ENCODE measurements around the gene FBXL17.

Gene FBXL17

GRCh38 chr5:107861565-107861964, 520.3 kb downstream of the FBXL17 start:
- no peak for DNase-seq (ENCODE audit: low read depth in 2 of 2)

- no peak for DNase-seq (ENCODE audit: low read depth in 2 of 2)
Measured at GRCh38 chr5:107860044-107860443, 521.9 kb downstream of the FBXL17 start.

- DNase-seq (ENCODE audit: low read depth in 2 of 2), result no peak
Measured at GRCh38 chr5:107858788-107859187, 523.1 kb downstream of the FBXL17 start.

GRCh38 chr5:107858324-107858723, 523.6 kb downstream of the FBXL17 start:
- DNase-seq (ENCODE audit: low read depth in 2 of 2), result no peak

GRCh38 chr5:107857785-107858184, 524.1 kb downstream of the FBXL17 start:
- DNase-seq (ENCODE audit: low read depth in 2 of 2), result no peak

- no peak for DNase-seq (ENCODE audit: low read depth in 2 of 2)
Measured at GRCh38 chr5:107855171-107855570, 526.7 kb downstream of the FBXL17 start.

GRCh38 chr5:107853696-107854095, 528.2 kb downstream of the FBXL17 start:
- DNase-seq (ENCODE audit: low read depth in 2 of 2), result no peak

GRCh38 chr5:107853031-107853430, 528.9 kb downstream of the FBXL17 start:
- no peak for DNase-seq (ENCODE audit: low read depth in 2 of 2)

GRCh38 chr5:107849118-107849517, 532.8 kb downstream of the FBXL17 start:
- no peak for DNase-seq (ENCODE audit: low read depth in 2 of 2)

GRCh38 chr5:107840592-107840991, 541.3 kb downstream of the FBXL17 start:
- no peak for DNase-seq (ENCODE audit: low read depth in 2 of 2)

GRCh38 chr5:107840161-107840560, 541.7 kb downstream of the FBXL17 start:
- no peak for DNase-seq (ENCODE audit: low read depth in 2 of 2)

- DNase-seq (ENCODE audit: low read depth in 2 of 2), result no peak
Measured at GRCh38 chr5:107835096-107835495, 546.8 kb downstream of the FBXL17 start.

- DNase-seq (ENCODE audit: low read depth in 2 of 2), result no peak
Measured at GRCh38 chr5:107832746-107833145, 549.2 kb downstream of the FBXL17 start.

- no peak for DNase-seq (ENCODE audit: low read depth in 2 of 2)
Measured at GRCh38 chr5:107831612-107832395, 550.1 kb downstream of the FBXL17 start.

GRCh38 chr5:107830750-107831149, 551.1 kb downstream of the FBXL17 start:
- DNase-seq (ENCODE audit: low read depth in 2 of 2), result no peak

- no peak for DNase-seq (ENCODE audit: low read depth in 2 of 2)
Measured at GRCh38 chr5:107826311-107827000, 555.4 kb downstream of the FBXL17 start.

- DNase-seq (ENCODE audit: low read depth in 2 of 2), result no peak
Measured at GRCh38 chr5:107824821-107825220, 557.1 kb downstream of the FBXL17 start.

- no peak for DNase-seq (ENCODE audit: low read depth in 2 of 2)
Measured at GRCh38 chr5:107821288-107821687, 560.6 kb downstream of the FBXL17 start.

- DNase-seq (ENCODE audit: low read depth in 2 of 2), result no peak
Measured at GRCh38 chr5:107820429-107820828, 561.5 kb downstream of the FBXL17 start.

GRCh38 chr5:107817951-107818350, 563.9 kb downstream of the FBXL17 start:
- DNase-seq (ENCODE audit: low read depth in 2 of 2), result no peak

GRCh38 chr5:107817436-107817835, 564.5 kb downstream of the FBXL17 start:
- DNase-seq (ENCODE audit: low read depth in 2 of 2), result no peak

- DNase-seq (ENCODE audit: low read depth in 2 of 2), result no peak
Measured at GRCh38 chr5:107815109-107815508, 566.8 kb downstream of the FBXL17 start.

- DNase-seq (ENCODE audit: low read depth in 2 of 2), result no peak
Measured at GRCh38 chr5:107814183-107814827, 567.6 kb downstream of the FBXL17 start.

Data from stimulated activated CD8-positive, alpha-beta memory T cell treated with anti-CD3 and anti-CD28 coated beads, Interleukin-15, amount 100 ng/mL, for 48 hours (primary cell).